ENCODE data around the gene NAT9.

The NAT9 gene

GRCh38 chr17:74752822-74753401 is 23.2 kb downstream of the NAT9 start:
- H3K9me3 ChIP-seq (ENCODE audit: control insufficient read depth, insufficient read depth, low read depth, low read length) = no peaks in the 10 kb centered on the region
- POLR2A ChIA-PET = interaction anchor here (1.5 kb wide), 1 partner anchor 18 kb away, joined by 3 read pairs; no protein-coding TSS in a partner anchor
- H3K4me3 ChIP-seq (ENCODE audit: low read depth, low read length) = no peak overlapping the region
- CTCF ChIA-PET = interaction anchor here (1.3 to 1.9 kb wide), 2 partner anchors 8 to 38 kb away, joined by 5 to 6 read pairs; no protein-coding TSS in a partner anchor
- TF ChIP-seq ZNF654 (tag by site-specific recombination; IDR thresholded peaks at IDR 0.05; ENCODE audit: low read depth) (no peak), ZNF600 (tag by site-specific recombination; IDR thresholded peaks at IDR 0.05) (0 out of 2 replicates have a peak, but pooled peaks have one; percentile 23), ZNF768 (tag by site-specific recombination; IDR thresholded peaks at IDR 0.05) (no peak)
- H3K27ac ChIP-seq (ENCODE audit: extremely low read depth, low read depth, low read length) = no peak overlapping the region
- peaks cover 11% of the 10 kb centered on the region for H3K4me1 ChIP-seq (ENCODE audit: control insufficient read depth, insufficient read depth, low read length)
- no peaks in the 10 kb centered on the region for H3K36me3 ChIP-seq (ENCODE audit: control insufficient read depth in 2 of 2, insufficient read depth in 1 of 2, low read length in 2 of 2)

- Histone ChIP-seq H3K4me1 (ENCODE audit: control insufficient read depth, insufficient read depth, low read length) (peaks cover 7% of the 10 kb centered on the region), H3K27ac (ENCODE audit: extremely low read depth, low read depth, low read length) (no peak overlapping the region), H3K36me3 (ENCODE audit: control insufficient read depth in 2 of 2, insufficient read depth in 1 of 2, low read length in 2 of 2) (no peaks in the 10 kb centered on the region), H3K4me3 (ENCODE audit: low read depth, low read length) (no peak overlapping the region), H3K9me3 (ENCODE audit: control insufficient read depth, insufficient read depth, low read depth, low read length) (no peaks in the 10 kb centered on the region)
- no peak for TF ChIP-seq ZNF37A (tag by site-specific recombination; IDR thresholded peaks at IDR 0.05)
- no peak for TF ChIP-seq ZNF426 (tag by site-specific recombination; IDR thresholded peaks at IDR 0.05)
- CTCF ChIA-PET = interaction anchor here (0.6 to 1.9 kb wide), 4 partner anchors 8 to 212 kb away, joined by 3 to 6 read pairs (median 4); no protein-coding TSS in a partner anchor
- POLR2A ChIA-PET = no interaction called here
Observed at GRCh38 chr17:74752415-74752814, 23.7 kb downstream of the NAT9 start.

- H3K36me3 ChIP-seq (ENCODE audit: control insufficient read depth in 2 of 2, insufficient read depth in 1 of 2, low read length in 2 of 2) = no peaks in the 10 kb centered on the region
- TF ChIP-seq KLF10 (tag by site-specific recombination; IDR thresholded peaks at IDR 0.05) (no peak), SCRT2 (tag by site-specific recombination; IDR thresholded peaks at IDR 0.05) (0 out of 2 replicates have a peak, but pooled peaks have one; percentile 15), CTCF (tag by site-specific recombination; IDR thresholded peaks at IDR 0.05) (0 out of 2 replicates have a peak, but pooled peaks have one; percentile 39), WT1 (tag by site-specific recombination; IDR thresholded peaks at IDR 0.05) (no peak)
- no peak overlapping the region for H3K4me3 ChIP-seq (ENCODE audit: low read depth, low read length)
- ChIA-PET CTCF (interaction anchor here (0.8 to 3.0 kb wide), 8 partner anchors 8 to 112 kb away, joined by 3 to 13 read pairs (median 5); no protein-coding TSS in a partner anchor), POLR2A (interaction anchor here (1.3 to 1.9 kb wide), 7 partner anchors 8 to 123 kb away, joined by 4 to 22 read pairs (median 8); partner anchors contain the start of genes FDXR and NAT9)
- H3K9me3 ChIP-seq (ENCODE audit: control insufficient read depth, insufficient read depth, low read depth, low read length) = no peaks in the 10 kb centered on the region
- peaks cover 7% of the 10 kb centered on the region for H3K4me1 ChIP-seq (ENCODE audit: control insufficient read depth, insufficient read depth, low read length)
- H3K27ac ChIP-seq (ENCODE audit: extremely low read depth, low read depth, low read length) = no peak overlapping the region
Observed at GRCh38 chr17:74750327-74751069, 25.6 kb downstream of the NAT9 start.

- no peak overlapping the region for H3K27ac ChIP-seq (ENCODE audit: extremely low read depth, low read depth, low read length)
- H3K36me3 ChIP-seq (ENCODE audit: control insufficient read depth in 2 of 2, insufficient read depth in 1 of 2, low read length in 2 of 2) = no peaks in the 10 kb centered on the region
- peaks cover 7% of the 10 kb centered on the region for H3K4me1 ChIP-seq (ENCODE audit: control insufficient read depth, insufficient read depth, low read length)
- no peaks in the 10 kb centered on the region for H3K9me3 ChIP-seq (ENCODE audit: control insufficient read depth, insufficient read depth, low read depth, low read length)
- TF ChIP-seq ZNF280C (tag by site-specific recombination; IDR thresholded peaks at IDR 0.05) = no peak
- 0 out of 2 replicates have a peak, but pooled peaks have one; percentile 1 for TF ChIP-seq GLIS1 (tag by site-specific recombination; IDR thresholded peaks at IDR 0.05)
- peak; percentile 46; the same call in 1 of the 2 replicates for TF ChIP-seq PRDM10 (tag by site-specific recombination; IDR thresholded peaks at IDR 0.05)
- ChIA-PET POLR2A (interaction anchor here (1.1 to 1.9 kb wide), 8 partner anchors 9 to 123 kb away, joined by 3 to 22 read pairs (median 8); partner anchors contain the start of genes FDXR and NAT9), CTCF (interaction anchor here (0.7 to 3.0 kb wide), 9 partner anchors 9 to 1000 kb away, joined by 3 to 13 read pairs (median 4); no protein-coding TSS in a partner anchor)
- peak overlapping the region; percentile 81 for H3K4me3 ChIP-seq (ENCODE audit: low read depth, low read length)
Observed at GRCh38 chr17:74750039-74750326, 26.2 kb downstream of the NAT9 start.
